Endothelial cell of umbilical vein (primary cell): ENCODE results near the gene RBM44. TPM values are rescaled to one million over a fixed set of nuclear protein-coding genes. Genes with fewer than 3 reads are reported as not detected.
"Not testable (repeated sequence)": the region's sequence is repeated elsewhere in the genome, so short reads cannot be mapped to it uniquely, and the experiment has no call there.

Source experiments
- BruUV-seq: library from RNA; stranded (reverse); fragments of 400-500 nt; replicated peaks from 2 replicates; lab custom pipeline; 2021; lab: Mats Ljungman, UMichigan
- CTCF ChIA-PET: fragments of 300-600, 350-600 bp; sonication (Branson Sonifier 250); formaldehyde crosslinking; loops from one replicate; lab custom pipeline; 2021; ENCODE audit warnings: antibody characterized with exemption, inconsistent platforms; lab: Charles Lee
- POLR2A ChIA-PET: fragments of 300-600, 350-600 bp; sonication (Branson Sonifier 250); formaldehyde crosslinking; loops from one replicate; lab custom pipeline; 2021; ENCODE audit warnings: antibody characterized with exemption, inconsistent platforms; lab: Charles Lee
- DNase-seq: peaks from one replicate; pipeline ENCODE4 v3.0.0-alpha.2; 2011; ENCODE audit warnings: low read depth, low spot score
- FAIRE-seq: peaks from 2 replicates; lab custom pipeline; 2011; peaks lifted over from hg19 to GRCh38; lab: Jason Lieb, UNC
- H2AFZ ChIP-seq: 2 replicates; pipeline ENCODE4 v1.6.0; 2012; ENCODE audit warnings: low read depth, low read length, control low read depth, inconsistent platforms
- H3K27ac ChIP-seq: 2 replicates; pipeline ENCODE4 v1.5.1; 2011; ENCODE audit warnings: low read depth, mild to moderate bottlenecking, control low read depth, low read length, moderate library complexity; ENCODE audit not compliant: insufficient read depth
- H3K27me3 ChIP-seq, 2 experiments: 2 replicates each; pipeline versions ENCODE4 v1.6.0 to v1.6.1; 2011; ENCODE audit warnings: low read length in 2 of 2, mixed read lengths in 1 of 2; ENCODE audit not compliant: control insufficient read depth in 2 of 2, insufficient read depth in 2 of 2
- H3K36me3 ChIP-seq, 2 experiments: 2 replicates in 1 of 2; 3 replicates in 1 of 2; pipeline ENCODE4 v1.5.1; 2011; ENCODE audit warnings: low read length in 2 of 2, mild to moderate bottlenecking in 1 of 2, moderate library complexity in 1 of 2; ENCODE audit not compliant: control insufficient read depth in 2 of 2, insufficient read depth in 2 of 2; ENCODE audit errors: extremely low read depth in 1 of 2
- H3K4me1 ChIP-seq: 3 replicates; pipeline ENCODE4 v1.5.1; 2011; ENCODE audit warnings: mild to moderate bottlenecking, low read length; ENCODE audit not compliant: control insufficient read depth, insufficient read depth; ENCODE audit errors: extremely low read depth
- H3K4me2 ChIP-seq: 2 replicates; pipeline ENCODE4 v1.6.1; 2011; ENCODE audit warnings: low read length, control low read depth, mixed read lengths; ENCODE audit not compliant: insufficient read depth
- H3K4me3 ChIP-seq, 3 experiments: fragments of 200-600 bp in 1 of 3; sonication (generic), shearing (Covaris generic) in 1 of 3; replicated peaks in 1 of 3; 2 replicates each; pipeline ENCODE4 v1.5.1; 2011 to 2016; ENCODE audit warnings: control low read depth in 3 of 3, low read length in 3 of 3, mild to moderate bottlenecking in 2 of 3, inconsistent platforms in 1 of 3, low read depth in 1 of 3, moderate library complexity in 1 of 3; ENCODE audit not compliant: insufficient read depth in 1 of 3
- H3K79me2 ChIP-seq: 2 replicates; pipeline ENCODE4 v1.6.0; 2012; ENCODE audit warnings: low read length, inconsistent platforms; ENCODE audit not compliant: control insufficient read depth, insufficient read depth
- H3K9ac ChIP-seq: replicated peaks from 2 replicates; pipeline ENCODE3; 2011; ENCODE audit warnings: low read length, control low read depth; ENCODE audit not compliant: insufficient read depth; ENCODE audit errors: extremely low read depth
- H3K9me1 ChIP-seq: replicated peaks from 3 replicates; pipeline ENCODE4 v1.6.0; 2011; ENCODE audit warnings: mild to moderate bottlenecking, low read length; ENCODE audit not compliant: control insufficient read depth, insufficient read depth; ENCODE audit errors: extremely low read depth
- H3K9me3 ChIP-seq: replicated peaks from 2 replicates; pipeline ENCODE4 v1.5.1; 2012; ENCODE audit warnings: low read length, inconsistent platforms; ENCODE audit not compliant: control insufficient read depth, insufficient read depth
- H4K20me1 ChIP-seq: replicated peaks from 2 replicates; pipeline ENCODE3; 2011; ENCODE audit warnings: mild to moderate bottlenecking, low read length; ENCODE audit not compliant: control insufficient read depth, insufficient read depth; ENCODE audit errors: extremely low read depth
- CTCF ChIP-seq, 2 donors: IDR thresholded peaks; 1 replicate in 1 of 2; 2 replicates in 1 of 2; pipeline ENCODE4 v1.5.1; 2011; ENCODE audit warnings: low read length in 2 of 2, mild to moderate bottlenecking in 2 of 2, moderate library complexity in 2 of 2, control low read depth in 1 of 2, inconsistent platforms in 1 of 2, low read depth in 1 of 2; ENCODE audit not compliant: insufficient read depth in 1 of 2; ENCODE audit errors: extremely low read depth in 1 of 2
- FOS ChIP-seq: IDR thresholded peaks from 2 replicates; pipeline ENCODE4 v1.6.1; 2011; ENCODE audit warnings: mild to moderate bottlenecking, low read length, moderate library complexity, borderline replicate concordance; ENCODE audit not compliant: insufficient read depth
- GATA2 ChIP-seq: IDR thresholded peaks from 2 replicates; pipeline ENCODE4 v1.7.0; 2011; ENCODE audit warnings: low read depth, mild to moderate bottlenecking, moderate library complexity, mixed read lengths, low read length; ENCODE audit not compliant: insufficient read length, insufficient read depth
- POLR2A ChIP-seq: IDR thresholded peaks from 2 replicates; pipeline ENCODE4 v1.6.1; 2012; ENCODE audit warnings: low read depth, mild to moderate bottlenecking, control low read depth, low read length
- dilution Hi-C: fragments of 300-500 bp; cut with MboI; formaldehyde crosslinking; loops from one replicate; pipeline ENCODE4 v1.15.0; 2019; ENCODE audit warnings: low sequenced_read_pairs; ENCODE audit not compliant: extremely low pct_ligation_motif_present
- intact Hi-C: fragments of 100-400 bp; cut with micrococcal nuclease; formaldehyde crosslinking; loops from one replicate; pipeline ENCODE4 v1.10.0; 2022
- polyA plus RNA-seq, 4 experiments: library from polyadenylated mRNA; depleted of rRNA in 3 of 4; stranded (reverse) in 3 of 4; unstranded in 1 of 4; fragments of >200 nt; gene quantifications; 2 replicates each; pipeline versions ENCODE4 v1.2.1 to v1.2.3, GENCODE V29; 2011 to 2012; ENCODE audit warnings: missing spikeins in 1 of 4
- total RNA-seq: library from RNA; stranded (reverse); gene quantifications from 2 replicates; pipeline ENCODE4 v1.2.3, GENCODE V29; 2021

RBM44 gene
- total and polyA plus RNA-seq, 2 donors (not counting 3 experiments of a cell fraction or from before 2014, with no cell fraction given) = 0.14 to 0.53 TPM

- Histone ChIP-seq H3K79me2 (peaks cover 19% of the 10 kb centered on the region), H3K36me3 (peaks cover 20 to 34% of the 10 kb centered on the region in 2 experiments), H3K9me3 (no peaks in the 10 kb centered on the region), H4K20me1 (no peaks in the 10 kb centered on the region), H3K27ac (no peak overlapping the region), H3K9me1 (no peaks in the 10 kb centered on the region), H3K4me3 (no peak overlapping the region), H3K4me1 (peaks cover 2% of the 10 kb centered on the region), H2AFZ (no peak overlapping the region), H3K9ac (no peak overlapping the region), H3K27me3 (no peaks in the 10 kb centered on the region), H3K4me2 (no peak overlapping the region)
- intact Hi-C loops (no loop called here), dilution Hi-C loops (no loop called here)
- ChIA-PET POLR2A (no interaction called here), CTCF (no interaction called here)
- TF ChIP-seq FOS (no peak), CTCF (IDR thresholded peaks at IDR 0.05; ENCODE audit: extremely low read depth in 1 of 2, insufficient read depth in 1 of 2, low read depth in 1 of 2, low read length in 2 of 2) (no peak), GATA2 (no peak), POLR2A (no peak)
- BruUV-seq = no TSS peak
- DNase-seq (no peak), FAIRE-seq (no peak)
These were observed 48.6 kb upstream of the RBM44 start for GRCh38 chr2:237749961-237750360.

- CTCF ChIA-PET, FAIRE-seq, H3K9me1 ChIP-seq, H2AFZ ChIP-seq, H3K4me2 ChIP-seq, H3K27me3 ChIP-seq, BruUV-seq, intact Hi-C loops, dilution Hi-C loops, H3K4me1 ChIP-seq, DNase-seq, H3K4me3 ChIP-seq, H3K9ac ChIP-seq, H3K9me3 ChIP-seq, H3K27ac ChIP-seq, H4K20me1 ChIP-seq, POLR2A ChIA-PET: not testable (repeated sequence)
- Histone ChIP-seq H3K36me3 (peaks cover 20 to 38% of the 10 kb centered on the region in 2 experiments), H3K79me2 (peaks cover 18% of the 10 kb centered on the region)
These were observed 48.1 kb upstream of the RBM44 start for GRCh38 chr2:237750441-237750840.
